GM18867 (cell line): Measurements from ENCODE around the gene NEK6.

Source experiments
- ATAC-seq: cut with Tn5 transposase; IDR thresholded peaks from one replicate; pipeline ENCODE4 v1.9.1; 2021; ENCODE audit warnings: mild to moderate bottlenecking, moderate library complexity; ENCODE audit not compliant: unreplicated experiment

The NEK6 gene

DNA sequence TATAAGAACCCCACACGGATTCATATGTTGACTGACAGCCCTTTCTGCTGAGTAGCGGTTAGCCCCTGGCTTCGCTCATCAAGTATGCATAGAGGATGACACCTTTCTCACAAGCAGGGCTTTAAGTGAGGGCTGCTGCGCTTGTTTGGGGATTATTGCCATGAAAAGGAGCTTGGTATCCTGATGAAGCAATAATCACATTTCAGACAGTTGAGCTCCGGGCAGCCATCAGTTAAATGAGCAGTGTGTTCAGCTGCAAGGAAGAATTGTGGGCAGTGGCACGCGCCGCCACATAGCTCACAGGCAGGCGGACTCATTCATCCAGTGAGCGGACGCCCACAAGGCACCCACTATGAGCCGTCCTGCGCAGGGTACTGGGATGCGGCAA lies 77.6 kb downstream of the NEK6 start:
- no peak for ATAC-seq

DNA sequence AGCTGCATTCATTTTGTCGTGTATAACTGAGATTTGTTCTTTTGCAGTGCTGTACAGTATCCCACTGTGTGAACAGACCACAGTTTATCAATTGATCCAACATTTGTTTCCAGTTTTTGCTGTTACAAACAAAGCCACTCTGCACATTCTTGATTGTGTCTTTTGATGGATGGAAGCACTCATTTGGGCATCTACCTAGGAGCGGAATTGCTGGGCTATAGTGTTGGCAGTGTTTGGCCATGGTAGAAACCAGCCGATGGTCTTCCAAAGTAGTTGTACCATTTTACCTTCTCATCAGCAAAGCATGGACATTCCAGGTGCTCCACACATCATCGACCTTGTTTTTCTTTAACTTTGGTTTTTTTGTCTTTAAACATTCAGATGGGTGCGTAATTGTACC lies 79.8 kb downstream of the NEK6 start:
- no peak for ATAC-seq

DNA sequence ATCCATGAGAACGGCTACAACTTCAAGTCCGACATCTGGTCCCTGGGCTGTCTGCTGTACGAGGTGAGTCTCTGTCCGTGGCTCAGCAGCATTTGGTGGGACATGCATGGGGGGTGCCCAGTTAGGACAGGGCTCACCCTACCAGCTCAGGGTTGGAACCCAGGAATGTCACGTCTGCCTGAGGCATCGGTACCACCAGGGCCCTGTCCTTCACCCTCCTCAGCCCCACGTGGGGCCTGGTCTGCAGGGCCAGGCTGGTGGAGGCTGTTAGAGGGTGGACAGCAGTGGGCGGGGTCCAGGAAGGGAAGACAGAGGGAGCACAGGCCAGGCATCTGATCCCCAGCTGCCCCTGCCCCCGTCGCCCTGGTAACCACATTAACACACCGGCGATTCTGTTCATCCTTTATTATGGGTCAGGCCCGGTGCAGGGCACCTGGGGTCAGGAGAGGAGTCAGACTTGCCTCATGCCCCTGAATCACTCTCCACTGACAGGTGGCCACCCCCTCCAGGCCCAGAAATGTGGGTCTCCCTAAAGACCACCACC lies 81.9 kb downstream of the NEK6 start:
- no peak for ATAC-seq

DNA sequence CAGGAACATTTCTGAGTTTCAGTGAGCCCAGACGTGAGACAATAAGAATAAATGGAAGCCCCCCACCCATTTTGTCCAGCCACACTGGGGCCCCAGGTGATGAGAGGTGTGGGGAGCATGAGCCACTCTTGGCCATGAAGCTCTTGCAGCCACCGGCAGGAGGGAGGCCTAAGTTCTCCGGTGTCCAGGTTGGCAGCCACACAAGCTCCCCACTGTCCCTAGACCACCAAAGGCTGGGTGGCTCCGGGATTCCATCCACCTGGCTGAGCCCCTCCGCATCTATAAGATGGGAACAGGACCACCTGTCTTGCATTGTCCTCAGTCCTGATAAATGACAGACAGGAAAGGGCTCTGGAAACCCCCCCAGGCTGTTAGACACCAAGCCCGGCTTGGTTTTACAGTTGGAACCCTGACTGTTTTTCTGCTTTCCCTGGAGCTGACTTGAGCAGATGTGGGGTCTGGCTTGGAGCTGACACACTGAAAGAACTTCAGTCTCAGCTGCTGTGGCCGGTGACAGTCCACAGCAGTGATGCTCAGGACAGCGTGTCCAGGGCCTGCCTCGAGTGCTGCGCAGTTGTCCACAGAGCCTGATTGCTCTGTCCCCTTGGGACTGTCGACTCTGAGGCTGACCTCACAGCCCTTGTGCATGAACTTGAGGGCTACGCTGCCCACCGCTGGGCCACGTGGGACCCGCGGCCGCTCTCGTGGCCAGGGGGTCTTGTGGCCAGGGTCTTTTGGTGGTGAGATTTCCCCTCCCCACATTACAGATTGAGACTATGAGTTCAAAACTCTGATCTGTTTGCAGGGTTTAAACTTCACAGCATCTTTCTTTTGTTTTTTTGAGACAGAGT lies 82.7 kb downstream of the NEK6 start:
- no peak for ATAC-seq

DNA sequence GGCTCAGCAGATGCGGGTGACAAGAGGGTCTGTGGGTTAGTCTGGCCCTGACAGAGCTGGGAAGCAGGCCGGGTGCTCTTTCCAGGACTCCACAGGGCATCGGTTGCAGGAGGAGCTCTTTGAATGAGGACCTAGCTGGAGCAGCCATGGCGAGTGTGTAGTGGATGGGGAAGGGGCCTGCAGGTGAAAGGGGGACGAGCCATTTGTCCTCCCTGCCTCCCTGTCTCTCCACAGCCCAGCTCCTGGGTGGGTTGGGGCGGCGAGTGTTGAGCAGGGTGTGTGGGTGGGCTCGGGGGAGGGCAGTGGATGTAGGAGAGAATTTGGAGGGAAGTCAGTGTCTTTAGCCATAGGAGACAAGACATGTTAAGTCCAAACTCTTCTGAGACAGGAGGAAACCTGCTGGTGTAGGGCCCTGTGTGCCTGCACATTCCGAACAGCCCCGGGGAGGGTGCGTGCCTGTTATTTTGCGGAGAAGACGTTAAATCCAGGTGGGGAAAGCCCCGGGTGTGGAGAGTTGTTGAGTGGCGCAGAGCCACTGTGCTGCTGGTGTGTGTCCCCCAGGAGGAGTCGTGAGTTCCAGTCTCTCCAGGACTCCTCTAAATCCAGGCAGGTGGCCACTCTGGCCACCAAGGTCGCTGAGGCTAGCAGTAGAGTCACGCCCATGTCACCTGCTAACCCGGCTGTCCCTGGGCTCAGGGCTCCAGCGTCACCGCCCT lies 83.9 kb downstream of the NEK6 start:
- no peak for ATAC-seq

DNA sequence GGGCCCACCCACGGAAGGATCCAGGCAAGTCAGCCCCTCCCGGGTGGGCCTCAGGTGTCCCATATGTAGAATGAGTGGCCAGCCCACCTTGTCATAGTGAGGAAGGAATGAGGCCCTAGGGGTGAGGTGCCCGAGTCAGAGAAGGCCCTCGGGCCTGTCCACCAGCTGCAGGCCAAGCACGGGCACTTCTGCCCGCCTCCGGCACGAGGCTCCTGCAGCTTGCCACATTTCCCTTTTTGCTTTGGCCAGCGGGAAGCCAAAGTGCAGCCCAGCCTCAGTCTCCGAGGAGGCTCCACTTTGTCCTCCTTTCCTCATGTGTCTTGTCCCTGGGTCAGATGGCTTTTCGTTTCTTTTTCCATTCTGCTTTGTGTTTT lies 84.6 kb downstream of the NEK6 start:
- no peak for ATAC-seq

DNA sequence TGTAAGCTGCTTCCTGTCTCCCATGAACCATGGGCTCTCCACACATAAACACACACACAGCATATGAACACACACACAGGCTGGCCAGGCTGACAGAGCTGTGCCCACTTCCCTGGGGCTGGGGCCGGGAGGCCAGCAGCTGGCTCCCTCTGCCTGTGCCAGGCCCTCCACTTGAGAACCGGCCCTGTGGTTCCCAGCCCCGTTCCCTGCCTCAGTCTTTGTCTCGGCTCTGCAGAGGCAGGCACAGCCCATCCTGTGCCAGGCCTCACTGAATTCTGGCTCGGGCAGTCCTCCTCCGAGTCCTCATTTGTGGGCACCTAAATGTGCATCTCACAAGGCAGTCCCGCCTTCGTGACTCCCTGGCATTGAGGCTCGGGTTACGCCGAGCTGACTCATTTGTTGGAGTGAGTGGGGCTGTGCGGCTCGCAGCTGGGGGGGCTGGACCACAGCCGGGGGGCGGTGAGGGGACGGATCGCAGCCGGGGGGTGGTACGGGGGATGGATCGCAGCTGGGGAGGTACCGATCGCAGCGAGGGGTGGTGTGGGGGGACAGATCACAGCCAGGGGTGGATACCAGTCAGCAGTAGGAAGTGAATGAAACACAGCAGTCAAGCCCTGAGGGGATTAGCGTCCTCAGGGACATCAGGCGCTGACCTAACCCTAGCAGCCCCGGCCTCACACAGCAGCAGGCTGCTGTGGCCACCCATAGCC lies 85.2 kb downstream of the NEK6 start:
- ATAC-seq = no peak

DNA sequence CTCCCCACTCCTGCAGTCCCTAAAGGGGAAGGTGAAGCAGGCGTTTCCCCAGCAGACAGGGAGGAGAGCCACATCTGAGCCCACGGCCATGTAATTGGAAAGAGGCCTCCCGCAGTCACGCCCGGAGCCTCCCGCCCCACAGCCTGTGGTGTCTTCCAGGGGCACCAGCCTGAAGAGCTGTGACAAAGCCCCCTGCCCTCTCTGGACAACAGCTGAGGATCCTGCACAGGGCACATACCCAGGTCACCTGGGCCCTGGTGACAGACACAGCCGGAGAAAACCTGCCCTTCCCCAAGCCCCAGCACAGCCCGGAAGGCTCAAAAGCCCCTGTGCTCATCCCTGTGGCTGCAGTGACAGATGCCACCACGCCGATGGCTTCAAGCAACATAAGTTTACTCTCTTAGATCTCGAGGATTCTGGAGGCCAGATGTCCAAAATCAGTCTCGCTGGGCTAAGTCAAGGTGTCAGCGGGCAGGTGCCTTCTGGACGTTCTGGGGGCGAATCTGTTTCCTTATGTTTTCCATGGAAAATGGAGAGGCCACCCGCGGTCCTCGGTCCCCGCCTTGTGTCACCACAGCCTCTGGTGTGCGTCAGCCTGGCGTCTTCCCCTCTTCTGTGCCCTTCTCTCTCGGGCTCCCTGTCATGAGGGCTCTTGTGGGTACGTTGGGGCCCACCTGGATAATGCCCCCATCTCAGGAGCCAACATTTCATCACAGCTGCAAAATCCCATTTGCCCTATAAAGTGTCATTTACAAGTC lies 86.0 kb downstream of the NEK6 start:
- no peak for ATAC-seq

GRCh38 chr9:124344291-124345050 lies 86.7 kb downstream of the NEK6 start:
- ATAC-seq = no peak

DNA sequence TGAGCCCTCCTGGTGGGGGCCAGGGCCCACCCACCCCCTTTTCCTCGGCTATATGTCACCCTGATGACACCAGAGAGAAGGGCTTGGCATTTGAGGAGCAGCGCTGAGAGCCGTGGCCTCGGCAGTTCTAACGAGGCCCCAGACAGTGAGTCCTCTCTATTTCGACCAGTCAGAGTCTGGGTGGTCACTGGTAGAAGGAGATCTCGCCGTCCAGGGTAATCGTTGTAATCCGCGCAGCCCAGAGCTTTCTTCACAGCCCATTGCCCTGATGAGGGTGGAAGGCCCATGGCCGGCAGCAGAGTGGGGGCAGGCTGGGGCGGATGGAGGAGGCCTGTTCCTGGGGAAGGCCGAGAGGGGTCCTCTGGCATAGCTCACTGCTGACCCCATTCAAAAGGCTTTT lies 87.3 kb downstream of the NEK6 start:
- no peak for ATAC-seq

GRCh38 chr9:124345751-124346281 lies 88.1 kb downstream of the NEK6 start:
- no peak for ATAC-seq

DNA sequence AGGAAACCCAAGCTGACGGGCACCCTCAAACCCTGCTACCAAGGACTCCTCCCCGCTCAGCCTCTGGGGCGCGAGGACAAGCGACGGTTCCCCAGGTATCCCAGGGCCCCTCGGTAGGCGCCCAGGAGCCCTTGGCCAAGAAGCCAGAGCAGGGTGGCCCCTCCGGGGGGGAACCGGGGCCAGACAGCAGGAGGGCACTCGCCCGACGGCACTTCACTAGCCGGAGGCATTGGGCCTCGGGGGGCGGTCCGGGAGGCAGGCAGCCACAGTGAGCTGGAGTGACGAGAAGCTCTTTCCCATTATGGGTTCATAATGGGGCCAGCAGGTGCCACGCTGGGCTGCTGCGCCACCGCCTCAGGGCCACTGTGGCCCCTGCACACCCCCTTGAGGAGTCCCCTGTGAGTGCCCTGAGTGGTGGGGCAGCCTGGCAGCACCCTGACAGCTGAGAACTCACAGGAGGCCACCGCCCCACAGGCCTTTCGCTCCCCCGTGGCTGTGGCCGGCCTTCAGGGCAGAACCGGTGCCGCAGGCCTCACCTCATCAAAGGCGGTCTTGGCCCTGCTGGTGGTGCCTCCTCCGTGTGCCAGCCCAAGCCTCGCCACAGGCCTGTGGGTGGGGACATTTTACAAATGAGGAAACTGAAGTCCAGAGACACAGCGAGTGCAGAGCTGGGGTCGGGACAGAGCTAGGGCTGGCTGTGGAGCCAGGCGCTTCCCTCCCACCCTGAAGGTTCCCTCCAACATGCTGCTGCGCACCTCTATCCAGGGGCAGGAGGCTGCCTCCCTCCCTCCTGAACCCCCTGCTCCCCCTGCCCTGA lies 88.8 kb downstream of the NEK6 start:
- ATAC-seq = no peak

GRCh38 chr9:124347206-124347967 lies 89.6 kb downstream of the NEK6 start:
- ATAC-seq = no peak

DNA sequence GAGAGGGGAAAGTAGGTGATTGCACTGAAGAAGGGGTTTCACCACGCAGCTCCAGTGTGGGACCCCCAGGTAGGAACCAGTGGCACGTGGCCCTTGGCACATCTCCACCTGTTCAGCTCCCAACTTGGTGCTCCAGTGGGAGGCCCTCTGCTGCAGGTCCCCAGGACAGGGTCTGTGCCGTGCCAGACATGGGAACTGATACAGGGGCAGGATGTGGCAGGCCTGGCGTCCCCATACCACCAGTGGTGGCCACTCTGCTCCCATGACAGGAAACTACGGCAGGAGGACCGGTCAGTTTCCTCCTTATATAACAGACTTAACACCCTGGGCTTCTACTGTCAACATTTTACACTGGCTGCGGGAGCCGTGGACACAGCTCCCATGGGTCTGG lies 90.2 kb downstream of the NEK6 start:
- ATAC-seq = no peak

DNA sequence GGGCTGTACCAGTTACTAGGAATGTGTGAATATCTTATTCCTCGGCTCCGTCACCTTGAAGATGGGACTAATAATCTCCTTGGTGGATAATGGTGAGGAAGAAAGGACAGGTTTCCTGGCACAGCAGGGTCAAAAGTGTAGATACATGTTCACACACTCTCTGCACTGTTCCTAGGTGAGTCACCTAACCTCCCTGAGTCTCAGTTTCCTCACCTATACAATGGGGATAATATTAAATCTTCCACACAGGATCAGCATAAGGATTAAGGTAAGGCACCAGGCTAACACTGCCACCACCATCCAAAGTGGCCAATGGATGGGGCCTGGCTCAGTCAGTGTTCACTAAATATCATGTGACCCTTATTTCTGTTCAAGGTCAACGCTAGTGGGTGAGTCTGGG lies 90.6 kb downstream of the NEK6 start:
- no peak for ATAC-seq

- no peak for ATAC-seq
Observed at GRCh38 chr9:124348831-124349230, 91.1 kb downstream of the NEK6 start.

GRCh38 chr9:124349267-124349666 lies 91.5 kb downstream of the NEK6 start:
- no peak for ATAC-seq
